ENCODE measurements around the gene PKD1. TPM values are rescaled to one million over a fixed set of nuclear protein-coding genes. Genes with fewer than 3 reads are reported as not detected.

PKD1 gene
- 113 and 120 TPM in 2 replicates for total RNA-seq

GRCh38 chr16:2135770-2136490 is at the start of gene PKD1:
Gene PKD1 (minus strand): TSS chr16:2135898. CDS start chr16:2135689, 209 bp downstream.

GRCh38 chr16:2155091-2155950 is 19.6 kb upstream of the PKD1 start, which contains the start of gene TRAF7:
Gene TRAF7 (plus strand): TSS chr16:2155782. CDS start chr16:2163921, 8,139 bp downstream.

GRCh38 chr16:2147981-2148671 is 12.4 kb upstream of the PKD1 start, which contains the start of gene RAB26:
Gene RAB26 (plus strand): TSS chr16:2148625. CDS start chr16:2148784, 159 bp downstream.

GRCh38 chr16:2047330-2048115 is 88.2 kb downstream of the PKD1 start, which contains the start of the genes NTHL1 and TSC2:
Gene NTHL1 (minus strand): TSS chr16:2047834. CDS start chr16:2047823, 11 bp downstream.
Gene TSC2 (plus strand): TSS chr16:2047985. CDS start chr16:2048616, 631 bp downstream.

Other genes with a start within 250 kb of the PKD1 start
- not detected in 2 replicates for gene HS3ST6, start 217.5 kb downstream of the PKD1 start, total RNA-seq
- 20.5 and 27.7 TPM in 2 replicates for gene MSRB1, start 192.7 kb downstream of the PKD1 start, total RNA-seq
- gene RPL3L, start 181.2 kb downstream of the PKD1 start, total RNA-seq: not detected in 2 replicates
- 334 and 388 TPM in 2 replicates for gene NDUFB10, start 176.4 kb downstream of the PKD1 start, total RNA-seq
- gene RPS2, start 171.1 kb downstream of the PKD1 start, total RNA-seq: 4,197 and 4,785 TPM in 2 replicates
- gene RNF151, start 169.0 kb downstream of the PKD1 start, total RNA-seq: 0.16 TPM in 1 of 2 replicates, not detected in the other
- gene TBL3, start 163.8 kb downstream of the PKD1 start, total RNA-seq: 56.8 and 104 TPM in 2 replicates
- gene NOXO1, start 154.4 kb downstream of the PKD1 start, total RNA-seq: 0.25 TPM in 1 of 2 replicates, not detected in the other
- gene GFER, start 151.7 kb downstream of the PKD1 start, total RNA-seq: 31.9 and 34.9 TPM in 2 replicates
- 4.6 and 10.0 TPM in 2 replicates for gene SYNGR3, start 145.9 kb downstream of the PKD1 start, total RNA-seq
- gene ZNF598, start 126.1 kb downstream of the PKD1 start, total RNA-seq: 42.7 and 46.6 TPM in 2 replicates
- 4.4 and 5.7 TPM in 2 replicates for gene NPW, start 116.1 kb downstream of the PKD1 start, total RNA-seq
- gene NHERF2, start 109.0 kb downstream of the PKD1 start, total RNA-seq: 60.3 and 91.9 TPM in 2 replicates
- 45.1 and 63.7 TPM in 2 replicates for gene NTHL1, start 88.1 kb downstream of the PKD1 start, total RNA-seq
- gene TSC2, start 87.9 kb downstream of the PKD1 start, total RNA-seq: 53.8 and 113 TPM in 2 replicates
- gene RAB26, start 12.7 kb upstream of the PKD1 start, total RNA-seq: 0.65 and 5.7 TPM in 2 replicates
- 84.1 and 96.6 TPM in 2 replicates for gene TRAF7, start 19.9 kb upstream of the PKD1 start, total RNA-seq
- 0.16 and 0.38 TPM in 2 replicates for gene CASKIN1, start 60.7 kb upstream of the PKD1 start, total RNA-seq
- gene MLST8, start 69.6 kb upstream of the PKD1 start, total RNA-seq: 129 and 184 TPM in 2 replicates
- 2.1 and 3.8 TPM in 2 replicates for gene BRICD5, start 75.0 kb upstream of the PKD1 start, total RNA-seq
- 13.7 and 41.7 TPM in 2 replicates for gene PGP, start 78.9 kb upstream of the PKD1 start, total RNA-seq
- 28.2 and 34.0 TPM in 2 replicates for gene E4F1, start 87.7 kb upstream of the PKD1 start, total RNA-seq
- 0.51 TPM in 1 of 2 replicates, not detected in the other for gene DNASE1L2, start 100.5 kb upstream of the PKD1 start, total RNA-seq
- gene ECI1, start 115.7 kb upstream of the PKD1 start, total RNA-seq: 53.1 and 107 TPM in 2 replicates
- gene RNPS1, start 132.2 kb upstream of the PKD1 start, total RNA-seq: 152 and 250 TPM in 2 replicates
- 7.8 and 33.0 TPM in 2 replicates for gene ABCA3, start 204.8 kb upstream of the PKD1 start, total RNA-seq